GM10266 (cell line): ENCODE results near the gene ARID3A.
"Not testable (repeated sequence)": the region's sequence is repeated elsewhere in the genome, so short reads cannot be mapped to it uniquely, and the experiment has no call there.

ENCODE experiments used
- DNase-seq: peaks from one replicate; pipeline ENCODE4 v3.0.0; 2012; ENCODE audit errors: extremely low spot score
- CTCF ChIP-seq: IDR thresholded peaks from 2 replicates; pipeline ENCODE4 v1.5.1; 2012; ENCODE audit warnings: mild to moderate bottlenecking, low read depth; ENCODE audit not compliant: control insufficient read depth, insufficient read depth; ENCODE audit errors: missing control alignments

The ARID3A gene

GRCh38 chr19:952680-953444 is 27.0 kb downstream of the ARID3A start:
- DNase-seq, result no peak
- TF ChIP-seq CTCF, result no peak

GRCh38 chr19:953445-954271 is 27.8 kb downstream of the ARID3A start:
- no peak for DNase-seq
- no peak for TF ChIP-seq CTCF

GRCh38 chr19:954272-954671 is 28.4 kb downstream of the ARID3A start:
- TF ChIP-seq CTCF, result no peak
- no peak for DNase-seq

- DNase-seq, result peak; percentile 94
- TF ChIP-seq CTCF, result no peak
Observed at GRCh38 chr19:954672-955494, 29.0 kb downstream of the ARID3A start.

- no peak for DNase-seq
- TF ChIP-seq CTCF, result no peak
Observed at GRCh38 chr19:955803-956765, 30.2 kb downstream of the ARID3A start.

GRCh38 chr19:956766-957440 is 31.1 kb downstream of the ARID3A start:
- TF ChIP-seq CTCF, result no peak
- DNase-seq, result no peak

GRCh38 chr19:957578-957977 is 31.7 kb downstream of the ARID3A start:
- not testable (repeated sequence) for DNase-seq
